ACC112 (cell line): ENCODE data around the gene OASL.
"Not testable (repeated sequence)": the region's sequence is repeated elsewhere in the genome, so short reads cannot be mapped to it uniquely, and the experiment has no call there.

Experiments used
- H2AFZ ChIP-seq: fragments of 200-600 bp; sonication (generic); one replicate; pipeline ENCODE4 v1.6.0; 2017; ENCODE audit warnings: antibody characterized with exemption, low read length; ENCODE audit not compliant: unreplicated experiment
- H3K27ac ChIP-seq: fragments of 200-600 bp; sonication (generic); 2 replicates; pipeline ENCODE4 v1.5.1; 2014; ENCODE audit warnings: low read depth, mild to moderate bottlenecking, antibody characterized with exemption, low read length, moderate library complexity
- H3K27me3 ChIP-seq: fragments of 200-600 bp; sonication (generic); 2 replicates; pipeline ENCODE4 v1.6.1; 2014; ENCODE audit warnings: mild to moderate bottlenecking, antibody characterized with exemption, low read length, moderate library complexity, mixed read lengths; ENCODE audit not compliant: insufficient read depth
- H3K36me3 ChIP-seq: fragments of 200-600 bp; sonication (generic); 2 replicates; pipeline ENCODE4 v1.6.1; 2016; ENCODE audit warnings: mild to moderate bottlenecking, antibody characterized with exemption, low read length, moderate library complexity, mixed read lengths; ENCODE audit not compliant: insufficient read depth
- H3K4me1 ChIP-seq: fragments of 200-600 bp; sonication (generic); one replicate; pipeline ENCODE4 v1.6.1; 2016; ENCODE audit warnings: low read length, mixed read lengths; ENCODE audit not compliant: insufficient read depth, unreplicated experiment, control insufficient read depth
- H3K4me3 ChIP-seq: fragments of 200-600 bp; sonication (generic); 2 replicates; pipeline ENCODE4 v1.5.1; 2014; ENCODE audit warnings: mild to moderate bottlenecking, low read depth, low read length
- H3K79me2 ChIP-seq: fragments of 200-600 bp; sonication (generic); one replicate; pipeline ENCODE4 v1.6.0; 2016; ENCODE audit warnings: low read length; ENCODE audit not compliant: control insufficient read depth, unreplicated experiment, insufficient read depth

The OASL gene

GRCh38 chr12:121038861-121039668, at the start of gene OASL:
TSS of gene OASL (minus strand) at chr12:121039246. CDS start at chr12:121038971, 275 bp downstream.
- H3K36me3 ChIP-seq: 0 out of 2 replicates have a peak, but pooled peaks cover 4% of the 10 kb centered on the region
- H3K4me1 ChIP-seq: peaks cover 35% of the 10 kb centered on the region
- H2AFZ ChIP-seq: no peak within 1 kb of the TSS
- H3K79me2 ChIP-seq: peaks cover 49% of the 10 kb centered on the region
- no peaks in the 10 kb centered on the region for H3K27me3 ChIP-seq
- H3K27ac ChIP-seq: peak within 1 kb of the TSS; percentile 72
- H3K4me3 ChIP-seq: peak within 1 kb of the TSS; percentile 87

DNA sequence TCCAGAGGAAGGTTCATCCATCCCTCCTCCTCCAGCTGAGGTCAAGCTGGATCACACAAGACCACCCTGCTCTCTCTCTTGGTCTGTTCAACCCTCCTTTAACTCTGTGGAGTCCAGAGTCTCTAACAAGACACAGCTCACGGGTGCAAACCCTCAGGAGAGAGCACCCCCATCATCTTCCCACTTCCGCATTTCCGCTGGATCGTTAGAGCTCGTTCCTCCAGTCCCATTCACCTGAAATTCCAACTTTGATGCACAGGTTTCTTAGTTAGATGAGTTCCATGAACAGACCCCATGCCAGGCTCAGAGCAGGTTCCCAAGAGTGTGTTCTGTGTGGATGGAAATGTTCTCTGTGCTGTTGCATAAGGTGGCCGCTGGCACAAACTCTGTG, 49.1 kb upstream of the OASL start:
- peak overlapping the region; percentile 77 for H2AFZ ChIP-seq

GRCh38 chr12:121087467-121088194, 48.6 kb upstream of the OASL start:
- Histone ChIP-seq H3K36me3 (no peaks in the 10 kb centered on the region), H3K27me3 (peaks cover 10% of the 10 kb centered on the region), H3K4me3 (no peak overlapping the region), H3K4me1 (peaks cover 5% of the 10 kb centered on the region), H3K27ac (no peak overlapping the region), H3K79me2 (no peaks in the 10 kb centered on the region), H2AFZ (peak overlapping the region; percentile 77)

More for the DNA sequence above, 49.1 kb upstream of the OASL start:
- H3K79me2 ChIP-seq: no peaks in the 10 kb centered on the region
- H3K4me3 ChIP-seq: no peak overlapping the region
- H3K36me3 ChIP-seq: no peaks in the 10 kb centered on the region
- no peak overlapping the region for H3K27ac ChIP-seq
- H3K27me3 ChIP-seq: peaks cover 10% of the 10 kb centered on the region
- H3K4me1 ChIP-seq: peaks cover 5% of the 10 kb centered on the region

- Histone ChIP-seq H3K4me1 (peaks cover 5% of the 10 kb centered on the region), H3K79me2 (no peaks in the 10 kb centered on the region), H3K4me3 (no peak overlapping the region), H3K27me3 (0 out of 2 replicates have a peak, but pooled peaks cover 4% of the 10 kb centered on the region), H3K36me3 (no peaks in the 10 kb centered on the region), H2AFZ (no peak overlapping the region), H3K27ac (no peak overlapping the region)
Measured at GRCh38 chr12:121086781-121087295, 47.8 kb upstream of the OASL start.

DNA sequence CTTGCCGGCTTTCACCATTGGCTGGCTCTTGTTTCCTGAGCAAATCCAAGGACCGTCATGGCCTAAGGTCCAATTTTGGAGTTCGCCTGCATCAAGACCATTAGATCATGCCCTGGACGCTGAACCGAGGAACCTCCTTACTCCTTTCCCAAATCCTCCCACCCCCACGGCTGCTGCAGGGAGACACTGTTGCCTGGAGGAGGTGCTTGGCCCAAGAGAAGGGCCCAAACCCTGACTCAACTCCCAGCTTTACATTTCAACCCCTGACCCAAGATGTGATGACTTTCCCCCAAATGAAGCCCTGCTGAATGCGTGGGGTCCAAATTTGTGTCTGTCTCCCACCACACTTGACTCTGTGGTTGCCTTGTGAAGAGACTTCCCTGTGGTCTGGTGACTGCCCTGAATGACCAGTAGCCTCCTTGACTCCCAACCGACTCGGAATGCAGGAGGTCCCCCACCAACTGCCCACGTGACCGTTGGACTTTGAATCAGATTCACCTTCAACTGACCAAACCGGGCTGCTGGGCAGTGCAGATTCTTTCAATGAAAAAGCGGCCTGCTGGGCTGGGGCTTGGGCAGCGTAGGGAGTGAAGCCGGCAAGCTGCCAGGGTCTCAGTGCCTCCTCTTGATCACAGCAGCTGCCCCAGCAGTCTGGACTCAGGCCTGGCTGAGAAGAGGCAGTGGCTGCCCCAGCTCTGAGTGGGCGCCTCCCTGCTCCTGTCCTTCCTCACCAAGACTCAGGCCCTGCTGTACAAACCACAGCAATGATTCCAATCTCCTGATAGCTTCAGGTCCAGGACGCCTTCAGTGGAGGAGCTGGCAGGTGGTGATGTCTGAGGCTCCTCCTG, 46.7 kb upstream of the OASL start:
- Histone ChIP-seq H3K27me3 (no peaks in the 10 kb centered on the region), H3K4me3 (no peak overlapping the region), H2AFZ (no peak overlapping the region), H3K36me3 (no peaks in the 10 kb centered on the region), H3K79me2 (no peaks in the 10 kb centered on the region), H3K27ac (no peak overlapping the region), H3K4me1 (peaks cover 5% of the 10 kb centered on the region)

DNA sequence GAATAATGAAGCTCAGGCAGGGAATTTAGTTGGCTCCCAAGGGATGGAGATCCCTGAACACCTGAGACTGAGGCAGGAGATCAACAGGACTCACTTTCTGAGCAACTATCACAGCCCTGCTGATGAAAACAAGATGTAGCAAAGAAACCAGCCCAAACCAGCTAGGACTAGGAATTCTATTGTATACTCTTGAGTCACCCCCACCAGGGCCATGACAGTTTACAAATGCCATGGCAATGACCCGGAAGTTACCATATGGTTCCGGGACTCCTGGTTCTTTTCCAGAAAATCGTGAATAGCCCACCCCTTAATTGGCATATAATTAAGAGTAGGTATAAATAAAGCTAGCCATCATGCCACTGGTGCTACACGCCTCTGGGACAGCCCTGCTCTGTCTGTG, 46.0 kb upstream of the OASL start:
- Histone ChIP-seq H3K4me1 (peaks cover 5% of the 10 kb centered on the region), H2AFZ (no peak overlapping the region), H3K27ac (no peak overlapping the region), H3K27me3 (no peaks in the 10 kb centered on the region), H3K79me2 (no peaks in the 10 kb centered on the region), H3K4me3 (no peak overlapping the region), H3K36me3 (no peaks in the 10 kb centered on the region)

- Histone ChIP-seq H3K4me3 (no peak overlapping the region), H3K36me3 (no peaks in the 10 kb centered on the region), H3K27ac (no peak overlapping the region), H3K79me2 (no peaks in the 10 kb centered on the region), H2AFZ (no peak overlapping the region), H3K4me1 (peaks cover 5% of the 10 kb centered on the region), H3K27me3 (no peaks in the 10 kb centered on the region)
Measured at GRCh38 chr12:121084229-121084628, 45.2 kb upstream of the OASL start.

- Histone ChIP-seq H3K27me3 (no peaks in the 10 kb centered on the region), H3K36me3 (no peaks in the 10 kb centered on the region), H3K4me3 (no peak overlapping the region), H2AFZ (no peak overlapping the region), H3K27ac (no peak overlapping the region), H3K4me1 (no peaks in the 10 kb centered on the region), H3K79me2 (no peaks in the 10 kb centered on the region)
Measured at GRCh38 chr12:121080909-121081308, 41.9 kb upstream of the OASL start.

GRCh38 chr12:121079736-121080272, 40.8 kb upstream of the OASL start:
- Histone ChIP-seq H3K27me3 (no peaks in the 10 kb centered on the region), H2AFZ (no peak overlapping the region), H3K4me3 (no peak overlapping the region), H3K79me2 (no peaks in the 10 kb centered on the region), H3K4me1 (no peaks in the 10 kb centered on the region), H3K36me3 (no peaks in the 10 kb centered on the region), H3K27ac (no peak overlapping the region)

DNA sequence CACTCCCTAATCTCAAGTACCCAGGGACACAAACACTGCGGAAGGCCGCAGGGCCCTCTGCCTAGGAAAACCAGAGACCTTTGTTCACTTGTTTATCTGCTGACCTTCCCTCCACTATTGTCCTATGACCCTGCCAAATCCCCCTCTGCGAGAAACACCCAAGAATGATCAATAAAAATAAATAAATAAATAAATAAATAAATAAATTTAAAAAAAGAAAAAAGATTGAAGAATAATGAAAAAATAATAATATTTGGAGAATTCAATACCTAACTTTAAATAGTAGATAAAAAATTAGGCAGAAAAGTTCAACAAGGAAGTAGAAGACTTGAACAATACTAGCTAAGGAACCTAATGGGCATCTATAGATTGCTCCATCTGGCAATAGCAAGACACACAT, 38.4 kb upstream of the OASL start:
- H3K79me2 ChIP-seq, H3K27ac ChIP-seq: not testable (repeated sequence)

More for the DNA sequence above, 38.4 kb upstream of the OASL start:
- H3K4me3 ChIP-seq, H3K4me1 ChIP-seq, H3K27me3 ChIP-seq, H2AFZ ChIP-seq, H3K36me3 ChIP-seq: not testable (repeated sequence)
